ENCODE results near the gene WFDC12.

- TF ChIP-seq CTCF (IDR thresholded peaks at IDR 0.05) (no peak), POLR2A (IDR thresholded peaks at IDR 0.05) (no peak)
These were observed 3.8 kb upstream of the WFDC12 start for GRCh38 chr20:45128099-45128498.
